ENCODE data around the gene MACROD2. TPM values are rescaled to one million over a fixed set of nuclear protein-coding genes. Genes with fewer than 3 reads are reported as not detected.

MACROD2 gene
- total and polyA plus RNA-seq, 2 of the 4 experiments (the other 2 are of a cell fraction) = not detected

- Histone ChIP-seq H3K4me2 (ENCODE audit: low read depth, low read length) (no peak overlapping the region), H3K9me3 (ENCODE audit: control insufficient read depth, insufficient read depth, low read length) (no peaks in the 10 kb centered on the region), H3K18ac (ENCODE audit: low read depth, low read length) (no peak overlapping the region), H3K36me3 (ENCODE audit: control insufficient read depth, insufficient read depth, low read length) (no peaks in the 10 kb centered on the region), H2AK5ac (ENCODE audit: low read depth, low read length) (no peak overlapping the region), H3K4me1 (ENCODE audit: control insufficient read depth, insufficient read depth, low read length) (no peaks in the 10 kb centered on the region), H3K4ac (ENCODE audit: low read depth, low read length) (no peak overlapping the region), H3K79me1 (ENCODE audit: low read depth in 1 of 2, low read length in 2 of 2) (no peaks in the 10 kb centered on the region), H4K8ac (ENCODE audit: low read depth in 2 of 2, low read length in 2 of 2) (no peak overlapping the region), H3K56ac (ENCODE audit: extremely low read depth, insufficient read depth, low read length) (no peak overlapping the region), H3K27me3 (ENCODE audit: control insufficient read depth, insufficient read depth, low read length) (no peaks in the 10 kb centered on the region), H3K9ac (ENCODE audit: low read depth, low read length) (no peak overlapping the region), H2BK15ac (ENCODE audit: low read depth, low read length) (no peak overlapping the region), H4K91ac (ENCODE audit: insufficient read depth, low read depth, low read length) (no peak overlapping the region), H2BK5ac (ENCODE audit: low read depth, low read length, poor library complexity, severe bottlenecking) (no peak overlapping the region), H2BK20ac (ENCODE audit: low read depth, low read length) (no peak overlapping the region), H3K23ac (ENCODE audit: low read depth, low read length) (no peak overlapping the region), H3K9me1 (ENCODE audit: insufficient read depth, low read length) (no peaks in the 10 kb centered on the region), H3K27ac (ENCODE audit: insufficient read depth, low read length) (no peak overlapping the region), H2AK9ac (replicated peaks; ENCODE audit: low read depth, low read length, poor library complexity) (no peak overlapping the region), H4K5ac (ENCODE audit: low read depth, low read length) (no peak overlapping the region), H3K14ac (replicated peaks; ENCODE audit: low read depth, low read length) (no peak overlapping the region), H4K20me1 (ENCODE audit: insufficient read depth, low read length) (no peaks in the 10 kb centered on the region), H2BK120ac (ENCODE audit: low read depth, low read length) (no peak overlapping the region), H3K4me3 (ENCODE audit: insufficient read depth, low read depth, low read length) (no peak overlapping the region), H2AFZ (replicated peaks; ENCODE audit: low read length, poor library complexity) (no peak overlapping the region)
- in situ Hi-C loops (cut with MboI; ENCODE audit: low sequenced_read_pairs) (no loop called here), dilution Hi-C loops (cut with HindIII; ENCODE audit: low sequenced_read_pairs, unreplicated experiment) (no loop called here), intact Hi-C loops (cut with micrococcal nuclease) (no loop called here)
- ChIA-PET POLR2A (ENCODE audit: unreplicated experiment) (no interaction called here), CTCF (no interaction called here)
- no CpG with 5 or more reads among the region's 4 CpGs for WGBS, 2 experiments (ENCODE audit: extremely low coverage in 2 of 2, insufficient read length in 1 of 2)
- no peak for ATAC-seq (ENCODE audit: low read depth)
- TF ChIP-seq CEBPB (IDR thresholded peaks at IDR 0.05; ENCODE audit: low read depth, low read length) = no peak
- TF ChIP-seq MAZ (IDR thresholded peaks at IDR 0.05; ENCODE audit: borderline replicate concordance, low read depth, low read length) = no peak
- no peak for TF ChIP-seq MXI1 (IDR thresholded peaks at IDR 0.05; ENCODE audit: borderline replicate concordance, low read depth, low read length)
- no peak for TF ChIP-seq NFE2L2 (IDR thresholded peaks at IDR 0.05; ENCODE audit: low read depth, low read length)
- no peak for TF ChIP-seq RCOR1 (IDR thresholded peaks at IDR 0.05; ENCODE audit: insufficient replicate concordance, low read length)
- TF ChIP-seq SMC3 (IDR thresholded peaks at IDR 0.05; ENCODE audit: low read depth, low read length) = no peak
- TF ChIP-seq CTCF (conservative IDR thresholded peaks at IDR 0.05; ENCODE audit: low read depth, low read length) = no peak
- TF ChIP-seq BHLHE40 (IDR thresholded peaks at IDR 0.05; ENCODE audit: low read depth, low read length) = no peak
- TF ChIP-seq POLR2A (IDR thresholded peaks at IDR 0.05; ENCODE audit: low read depth, low read length) = no peak
- no peak for TF ChIP-seq RFX5 (IDR thresholded peaks at IDR 0.05; ENCODE audit: low read depth, low read length)
- TF ChIP-seq CHD1 (IDR thresholded peaks at IDR 0.05; ENCODE audit: low read depth, low read length) = no peak
- no TSS peak for BruUV-seq (replicated peaks)
- no peak for DNase-seq
Measured at GRCh38 chr20:15563836-15564235, 1568.5 kb downstream of the MACROD2 start.

Data from IMR-90 (cell line).